ENCODE measurements around the gene CD200R1L. TPM values are rescaled to one million over a fixed set of nuclear protein-coding genes. Genes with fewer than 3 reads are reported as not detected.

The CD200R1L gene
- total and polyA plus RNA-seq, 2 of the 4 experiments (the other 2 are of a cell fraction), result not detected

DNA sequence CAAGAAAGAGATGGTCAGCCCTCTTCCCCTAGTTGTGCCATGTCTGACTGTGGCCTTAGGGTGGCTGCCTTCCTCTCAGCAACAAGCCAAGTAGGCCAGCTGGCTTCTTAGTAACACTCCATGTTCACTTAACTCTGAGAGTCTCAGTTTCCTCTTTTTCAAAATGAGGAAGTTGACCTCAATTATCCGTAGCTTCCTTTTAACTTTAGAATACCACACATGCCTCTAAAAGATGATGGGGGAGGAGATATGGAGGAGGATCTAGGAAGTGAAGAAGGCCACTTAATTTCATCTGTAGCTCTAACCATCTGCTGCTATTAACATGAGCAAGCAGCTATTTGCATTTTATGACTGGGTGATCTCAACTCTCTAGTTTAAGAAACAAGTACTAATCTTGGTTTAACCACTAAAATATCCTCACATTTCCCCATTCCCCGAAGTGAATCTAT lies 32.9 kb downstream of the CD200R1L start:
- peak overlapping the region; percentile 84 for H3K27ac ChIP-seq (ENCODE audit: insufficient read depth, low read length)
- no peaks in the 10 kb centered on the region for H4K20me1 ChIP-seq (ENCODE audit: insufficient read depth, low read length)
- ChIA-PET CTCF (interaction anchor here (0.6 to 5.0 kb wide), 15 partner anchors 9 to 232 kb away, joined by 3 to 35 read pairs (median 4); partner anchors contain the start of genes CCDC80 and GTPBP8), POLR2A (ENCODE audit: unreplicated experiment) (interaction anchor here (1.0 kb wide), 1 partner anchor 172 kb away, joined by 4 read pairs; no protein-coding TSS in a partner anchor)
- H4K5ac ChIP-seq (ENCODE audit: low read depth, low read length), result peak overlapping the region; percentile 91
- H2BK120ac ChIP-seq (ENCODE audit: low read depth, low read length), result peak overlapping the region; percentile 88
- ATAC-seq (ENCODE audit: low read depth), result no peak
- H3K27me3 ChIP-seq (ENCODE audit: control insufficient read depth, insufficient read depth, low read length), result no peaks in the 10 kb centered on the region
- in situ Hi-C loops (cut with MboI; ENCODE audit: low sequenced_read_pairs), result loop anchor here (5.0 to 10.0 kb wide), 2 partner anchors 171 to 239 kb away; partner anchors contain the start of gene CCDC80
- dilution Hi-C loops (cut with HindIII; ENCODE audit: low sequenced_read_pairs, unreplicated experiment), result no loop called here
- H3K79me1 ChIP-seq (ENCODE audit: low read depth in 1 of 2, low read length in 2 of 2), result no peaks in the 10 kb centered on the region
- WGBS, 2 experiments (ENCODE audit: extremely low coverage in 2 of 2, insufficient read length in 1 of 2), result no CpG with 5 or more reads among the region's 2 CpGs
- H3K36me3 ChIP-seq (ENCODE audit: control insufficient read depth, insufficient read depth, low read length), result no peaks in the 10 kb centered on the region
- intact Hi-C loops (cut with micrococcal nuclease), result loop anchor here (1.0 to 5.0 kb wide), 3 partner anchors 79 to 179 kb away; partner anchors contain the start of gene GTPBP8
- H4K8ac ChIP-seq (ENCODE audit: low read depth in 2 of 2, low read length in 2 of 2), result peak overlapping the region; percentile 72 to 86
- H3K4ac ChIP-seq (ENCODE audit: low read depth, low read length), result peak overlapping the region; percentile 78
- TF ChIP-seq CEBPB (IDR thresholded peaks at IDR 0.05; ENCODE audit: low read depth, low read length) (no peak), CHD1 (IDR thresholded peaks at IDR 0.05; ENCODE audit: low read depth, low read length) (no peak), SMC3 (IDR thresholded peaks at IDR 0.05; ENCODE audit: low read depth, low read length) (no peak), FOS (IDR thresholded peaks at IDR 0.05; ENCODE audit: low read depth, low read length) (no peak), ELK1 (IDR thresholded peaks at IDR 0.05; ENCODE audit: borderline replicate concordance, low read depth, low read length) (no peak), NFE2L2 (IDR thresholded peaks at IDR 0.05; ENCODE audit: low read depth, low read length) (no peak), BHLHE40 (IDR thresholded peaks at IDR 0.05; ENCODE audit: low read depth, low read length) (no peak), RFX5 (IDR thresholded peaks at IDR 0.05; ENCODE audit: low read depth, low read length) (no peak), MXI1 (IDR thresholded peaks at IDR 0.05; ENCODE audit: borderline replicate concordance, low read depth, low read length) (no peak), RAD21 (IDR thresholded peaks at IDR 0.05; ENCODE audit: low read length) (no peak), CTCF (conservative IDR thresholded peaks at IDR 0.05; ENCODE audit: low read depth, low read length) (no peak), POLR2A (IDR thresholded peaks at IDR 0.05; ENCODE audit: low read depth, low read length) (no peak), MAFK (IDR thresholded peaks at IDR 0.05; ENCODE audit: low read depth, low read length) (no peak), RCOR1 (IDR thresholded peaks at IDR 0.05; ENCODE audit: insufficient replicate concordance, low read length) (no peak), MAZ (IDR thresholded peaks at IDR 0.05; ENCODE audit: borderline replicate concordance, low read depth, low read length) (no peak)
- TF ChIP-seq, protein P1, sequence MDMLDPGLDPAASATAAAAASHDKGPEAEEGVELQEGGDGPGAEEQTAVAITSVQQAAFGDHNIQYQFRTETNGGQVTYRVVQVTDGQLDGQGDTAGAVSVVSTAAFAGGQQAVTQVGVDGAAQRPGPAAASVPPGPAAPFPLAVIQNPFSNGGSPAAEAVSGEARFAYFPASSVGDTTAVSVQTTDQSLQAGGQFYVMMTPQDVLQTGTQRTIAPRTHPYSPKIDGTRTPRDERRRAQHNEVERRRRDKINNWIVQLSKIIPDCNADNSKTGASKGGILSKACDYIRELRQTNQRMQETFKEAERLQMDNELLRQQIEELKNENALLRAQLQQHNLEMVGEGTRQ (IDR thresholded peaks at IDR 0.05; ENCODE audit: low read depth, low read length), result no peak
- DNase-seq, result peak; percentile 62
- H3K9ac ChIP-seq (ENCODE audit: low read depth, low read length), result no peak overlapping the region; the same call in 1 of the 2 replicates
- H4K91ac ChIP-seq (ENCODE audit: insufficient read depth, low read depth, low read length), result peak overlapping the region; percentile 95
- peak overlapping the region; percentile 86 for H2AK5ac ChIP-seq (ENCODE audit: low read depth, low read length)
- H3K4me2 ChIP-seq (ENCODE audit: low read depth, low read length), result no peak overlapping the region
- H3K18ac ChIP-seq (ENCODE audit: low read depth, low read length), result peak overlapping the region; percentile 89
- no peak overlapping the region for H2AK9ac ChIP-seq (replicated peaks; ENCODE audit: low read depth, low read length, poor library complexity)
- H2BK5ac ChIP-seq (ENCODE audit: low read depth, low read length, poor library complexity, severe bottlenecking), result peak overlapping the region; percentile 92
- peaks cover 27% of the 10 kb centered on the region for H3K4me1 ChIP-seq (ENCODE audit: control insufficient read depth, insufficient read depth, low read length)
- H3K9me1 ChIP-seq (ENCODE audit: insufficient read depth, low read length), result peaks cover 15% of the 10 kb centered on the region
- H3K56ac ChIP-seq (ENCODE audit: extremely low read depth, insufficient read depth, low read length), result peak overlapping the region; percentile 53; the same call in 1 of the 2 replicates
- no peaks in the 10 kb centered on the region for H3K9me3 ChIP-seq (ENCODE audit: control insufficient read depth, insufficient read depth, low read length)
- no peak overlapping the region for H3K4me3 ChIP-seq (ENCODE audit: insufficient read depth, low read depth, low read length)
- H2BK15ac ChIP-seq (ENCODE audit: low read depth, low read length), result peak overlapping the region; percentile 67
- peak overlapping the region; percentile 76 for H2BK20ac ChIP-seq (ENCODE audit: low read depth, low read length)
- H3K23ac ChIP-seq (ENCODE audit: low read depth, low read length), result peak overlapping the region; percentile 19
- peak overlapping the region; percentile 86 for H3K14ac ChIP-seq (replicated peaks; ENCODE audit: low read depth, low read length)
- H2AFZ ChIP-seq (replicated peaks; ENCODE audit: low read length, poor library complexity), result peak overlapping the region; percentile 24
- no TSS peak for BruUV-seq (replicated peaks)
